ENCODE measurements around the gene LSR.
A peak's percentile ranks its signal among the peaks of the same experiment; 100 is the strongest.

Gene LSR, protein sequence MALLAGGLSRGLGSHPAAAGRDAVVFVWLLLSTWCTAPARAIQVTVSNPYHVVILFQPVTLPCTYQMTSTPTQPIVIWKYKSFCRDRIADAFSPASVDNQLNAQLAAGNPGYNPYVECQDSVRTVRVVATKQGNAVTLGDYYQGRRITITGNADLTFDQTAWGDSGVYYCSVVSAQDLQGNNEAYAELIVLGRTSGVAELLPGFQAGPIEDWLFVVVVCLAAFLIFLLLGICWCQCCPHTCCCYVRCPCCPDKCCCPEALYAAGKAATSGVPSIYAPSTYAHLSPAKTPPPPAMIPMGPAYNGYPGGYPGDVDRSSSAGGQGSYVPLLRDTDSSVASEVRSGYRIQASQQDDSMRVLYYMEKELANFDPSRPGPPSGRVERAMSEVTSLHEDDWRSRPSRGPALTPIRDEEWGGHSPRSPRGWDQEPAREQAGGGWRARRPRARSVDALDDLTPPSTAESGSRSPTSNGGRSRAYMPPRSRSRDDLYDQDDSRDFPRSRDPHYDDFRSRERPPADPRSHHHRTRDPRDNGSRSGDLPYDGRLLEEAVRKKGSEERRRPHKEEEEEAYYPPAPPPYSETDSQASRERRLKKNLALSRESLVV

DNA sequence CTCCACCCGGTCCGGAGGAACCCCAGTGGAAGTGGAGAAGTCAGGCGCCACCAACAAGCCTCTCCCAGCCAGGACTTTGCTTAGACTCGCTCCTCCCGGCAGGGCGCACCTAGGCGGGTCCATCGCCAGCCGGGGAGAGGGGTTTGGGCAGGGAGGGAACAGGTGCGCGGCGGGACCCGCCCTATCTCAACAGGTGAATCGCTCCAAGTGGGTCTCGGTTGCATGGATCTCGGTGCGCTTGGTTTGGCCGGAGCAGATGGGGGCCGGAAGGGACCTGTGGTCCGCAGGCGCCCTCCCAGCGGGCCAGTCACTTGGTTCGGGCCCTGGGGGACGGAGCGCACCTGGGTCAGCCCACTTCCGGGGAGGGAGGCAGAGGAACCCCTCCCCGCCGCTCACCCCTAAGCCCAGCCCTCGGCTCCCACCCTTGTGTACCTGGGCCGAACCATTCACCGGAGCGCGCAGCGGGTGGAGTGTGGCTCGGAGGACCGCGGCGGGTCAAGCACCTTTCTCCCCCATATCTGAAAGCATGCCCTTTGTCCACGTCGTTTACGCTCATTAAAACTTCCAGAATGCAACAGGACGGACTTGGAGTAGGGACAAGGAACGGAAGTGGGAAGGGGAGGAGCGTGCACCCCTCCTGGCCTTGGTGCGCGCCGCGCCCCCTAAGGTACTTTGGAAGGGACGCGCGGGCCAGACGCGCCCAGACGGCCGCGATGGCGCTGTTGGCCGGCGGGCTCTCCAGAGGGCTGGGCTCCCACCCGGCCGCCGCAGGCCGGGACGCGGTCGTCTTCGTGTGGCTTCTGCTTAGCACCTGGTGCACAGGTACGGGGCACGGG is at the start of gene LSR:
Gene LSR (plus strand): TSS at position 693 of the 836 bp plus-strand sequence. CDS start 21 bp downstream, at position 714.
- DNase-seq (ENCODE audit: low read depth) = no peak

DNA sequence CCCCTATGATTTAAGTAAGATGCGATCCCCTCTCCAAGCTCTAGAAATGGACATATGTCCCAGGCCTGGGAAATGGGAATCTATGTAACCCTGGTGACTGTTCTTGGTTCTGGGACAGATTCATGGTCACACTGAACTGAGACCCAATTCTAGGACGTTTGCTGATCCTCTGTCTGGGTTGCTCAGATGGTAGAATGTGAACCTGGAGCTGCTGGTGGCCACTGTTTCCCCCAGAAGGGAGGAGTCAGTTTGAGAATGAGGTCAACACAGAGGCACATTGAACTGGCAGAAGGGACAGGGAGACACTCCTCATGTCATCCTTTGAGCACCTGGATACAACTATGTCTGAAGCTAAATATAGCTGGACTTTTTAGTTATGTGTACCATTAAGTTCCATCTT is 49.3 kb upstream of the LSR start:
- DNase-seq (ENCODE audit: low read depth) = no peak

DNA sequence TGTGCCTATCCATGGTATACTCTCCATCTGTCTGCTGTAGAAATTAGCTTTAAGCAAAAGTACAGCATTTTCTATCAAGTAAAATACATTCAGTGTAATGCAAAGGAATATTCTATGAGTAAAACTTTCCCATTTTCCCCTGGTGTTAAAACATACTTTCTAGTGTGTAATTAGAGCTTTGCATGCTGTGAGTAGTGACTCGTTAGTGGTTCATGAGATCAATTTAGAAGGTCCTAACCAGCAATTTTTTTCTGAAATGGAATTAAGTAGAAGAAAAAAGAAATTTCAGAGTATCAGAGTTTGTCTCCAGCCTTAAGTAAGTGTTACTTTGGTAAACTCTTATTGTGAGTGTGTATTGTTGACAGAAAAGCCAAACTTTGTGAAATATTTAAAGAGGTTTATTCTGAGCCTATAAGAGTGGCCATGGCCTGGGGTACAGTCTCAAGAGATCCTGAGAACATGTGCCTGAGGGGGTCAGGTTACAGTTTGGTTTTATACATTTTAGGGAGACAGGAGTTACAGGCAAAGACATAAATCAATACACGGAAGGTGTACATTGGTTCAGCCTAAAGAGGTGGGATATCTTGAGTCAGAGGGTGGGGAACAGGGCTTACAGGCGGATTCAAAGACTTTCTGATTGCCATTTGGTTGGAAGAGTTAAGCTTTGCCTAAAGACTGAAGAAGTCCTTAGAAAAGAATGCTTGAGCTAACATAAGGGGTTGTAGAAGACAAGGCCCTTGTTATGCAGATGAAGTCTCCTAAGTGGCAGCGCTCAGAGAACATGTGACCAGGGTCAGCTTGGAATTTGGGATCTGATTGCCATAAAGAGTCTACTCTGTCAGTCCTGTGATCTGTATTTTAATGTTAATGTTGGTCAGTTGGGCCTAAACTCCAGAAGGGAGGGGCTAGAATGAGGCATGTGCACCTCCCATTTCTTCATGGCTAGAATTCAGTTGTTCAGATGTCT is 45.8 kb upstream of the LSR start:
- DNase-seq (ENCODE audit: low read depth) = no peak

DNA sequence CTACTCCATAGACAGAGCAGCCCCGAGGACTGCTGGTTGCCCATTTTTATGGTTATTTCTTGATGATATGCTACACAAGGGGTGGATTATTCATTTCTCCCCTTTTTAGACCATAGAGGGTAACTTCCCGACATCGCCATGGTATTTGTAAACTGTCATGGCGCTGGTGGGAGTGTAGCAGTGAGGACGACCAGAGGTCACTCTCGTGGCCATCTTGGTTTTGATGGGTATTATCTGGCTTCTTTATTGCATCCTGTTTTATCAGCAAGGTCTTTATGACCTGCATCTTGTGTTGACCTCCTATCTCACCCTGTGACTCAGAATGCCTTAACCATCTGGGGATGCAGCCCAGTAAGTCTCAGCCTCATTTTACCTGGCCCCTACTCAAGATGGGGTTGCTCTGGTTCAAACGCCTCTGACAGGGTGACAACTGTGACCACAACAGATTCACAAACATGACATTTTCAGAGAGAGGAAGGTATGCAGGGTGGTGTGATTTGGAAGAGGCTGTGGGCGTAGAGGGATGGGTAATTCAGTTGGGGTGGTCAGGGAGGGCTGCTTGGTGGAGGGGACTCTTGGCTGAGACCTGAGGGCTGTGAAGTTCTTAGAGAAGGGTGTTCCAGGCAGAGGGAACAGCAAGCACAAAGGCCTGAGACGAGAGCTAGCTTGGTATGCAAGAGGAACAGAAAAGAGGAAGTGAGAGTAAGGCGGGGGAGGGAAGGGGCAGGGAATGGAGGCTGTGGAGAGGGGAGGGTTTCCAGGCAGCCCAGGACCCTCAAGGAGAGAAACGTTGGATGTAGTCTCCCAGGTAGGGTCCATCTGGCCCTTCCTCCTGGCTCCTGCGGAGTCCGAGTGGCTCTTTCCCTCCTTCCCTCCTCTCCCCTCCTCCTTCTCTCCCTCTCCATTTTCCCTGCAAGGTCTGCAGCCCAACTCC is 43.7 kb upstream of the LSR start:
- no peak for DNase-seq (ENCODE audit: low read depth)

DNA sequence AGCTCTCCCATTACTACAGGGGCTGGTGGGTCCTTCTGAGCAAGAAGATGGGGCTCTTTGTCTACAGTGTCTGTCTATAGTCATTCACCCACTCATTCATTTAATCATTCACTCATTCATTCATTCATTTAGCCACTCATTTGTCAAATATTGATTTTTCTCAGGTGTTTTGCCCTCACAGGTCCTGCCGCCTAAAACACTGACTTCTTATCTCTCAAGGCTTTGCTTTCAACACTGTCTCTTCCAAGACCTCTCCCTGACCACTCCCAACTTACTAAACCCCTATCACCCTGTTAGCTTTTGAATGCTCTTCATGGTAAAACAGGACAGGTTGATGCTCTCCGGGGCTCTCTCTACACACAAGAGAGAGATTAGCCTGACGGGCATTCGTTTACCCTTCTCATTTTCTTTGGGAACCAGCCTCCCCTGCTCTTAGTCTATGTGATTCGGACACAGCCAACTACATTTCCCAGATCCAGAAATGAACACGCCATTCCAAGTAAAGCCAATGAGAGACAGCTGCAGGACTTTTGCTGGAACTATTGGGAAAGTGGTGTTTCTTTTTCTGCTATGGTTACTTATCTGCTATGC is 43.0 kb upstream of the LSR start:
- no peak for DNase-seq (ENCODE audit: low read depth)

DNA sequence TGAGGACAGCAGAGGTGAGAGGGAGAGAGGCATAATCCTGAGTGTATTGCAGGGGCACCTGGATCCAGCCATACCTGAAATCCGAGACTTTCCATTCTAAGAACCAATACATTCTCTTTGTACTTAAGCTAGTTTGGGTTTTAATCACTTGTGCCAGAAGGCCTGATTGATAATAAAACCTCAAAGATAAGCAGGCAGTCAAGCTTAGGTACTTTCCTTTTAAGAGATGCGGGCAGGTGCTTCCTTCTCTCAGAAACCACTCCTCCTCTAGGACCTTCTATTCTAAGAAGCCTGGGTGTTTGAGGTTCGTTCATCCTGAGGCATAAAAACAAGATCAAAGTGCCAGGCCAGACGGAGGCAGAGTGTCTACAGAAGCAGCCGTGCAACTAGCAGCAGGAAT is 42.4 kb upstream of the LSR start:
- DNase-seq (ENCODE audit: low read depth) = no peak

DNA sequence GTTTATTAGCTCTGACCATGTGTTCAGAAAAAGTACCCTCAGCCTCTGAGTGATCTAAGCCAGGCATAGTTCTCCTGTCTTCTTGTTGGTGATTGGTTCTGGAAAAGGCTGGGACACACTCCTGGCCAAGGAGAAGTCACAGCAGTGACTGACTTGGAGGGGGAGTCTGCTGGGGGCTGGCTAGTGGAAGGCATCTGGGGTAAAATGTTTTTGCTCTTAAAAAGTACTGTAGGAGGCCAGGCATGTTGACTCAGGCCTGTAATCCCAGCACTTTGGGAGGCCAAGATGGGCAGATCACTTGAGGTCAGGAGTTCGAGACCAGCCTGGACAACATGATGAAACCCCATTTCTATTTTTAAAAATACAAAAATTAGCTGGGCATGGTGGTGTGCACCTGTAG is 41.9 kb upstream of the LSR start:
- DNase-seq (ENCODE audit: low read depth) = no peak

DNA sequence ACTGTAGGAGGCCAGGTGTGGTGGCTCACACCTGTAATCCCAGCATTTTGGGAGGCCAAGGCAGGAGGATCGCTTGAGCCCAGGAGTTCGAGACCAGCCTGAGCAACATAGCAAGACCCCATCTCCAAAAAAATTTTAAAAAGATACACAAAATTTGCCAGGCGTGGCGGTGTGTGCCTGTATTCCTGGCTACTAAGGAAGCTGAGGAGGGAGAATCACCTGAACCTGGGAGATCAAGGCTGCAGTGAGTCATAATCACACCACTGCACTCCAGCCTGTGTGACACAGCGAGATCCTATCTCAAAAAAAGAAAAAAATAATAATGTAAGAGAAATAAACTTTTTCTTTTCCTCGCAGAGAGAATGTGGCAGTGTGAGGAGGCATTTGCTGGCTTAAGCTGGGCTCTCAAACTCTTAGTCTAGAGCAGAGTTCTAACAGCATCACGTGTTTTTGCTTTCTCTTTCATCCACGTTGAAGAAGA is 41.4 kb upstream of the LSR start:
- DNase-seq (ENCODE audit: low read depth) = no peak

DNA sequence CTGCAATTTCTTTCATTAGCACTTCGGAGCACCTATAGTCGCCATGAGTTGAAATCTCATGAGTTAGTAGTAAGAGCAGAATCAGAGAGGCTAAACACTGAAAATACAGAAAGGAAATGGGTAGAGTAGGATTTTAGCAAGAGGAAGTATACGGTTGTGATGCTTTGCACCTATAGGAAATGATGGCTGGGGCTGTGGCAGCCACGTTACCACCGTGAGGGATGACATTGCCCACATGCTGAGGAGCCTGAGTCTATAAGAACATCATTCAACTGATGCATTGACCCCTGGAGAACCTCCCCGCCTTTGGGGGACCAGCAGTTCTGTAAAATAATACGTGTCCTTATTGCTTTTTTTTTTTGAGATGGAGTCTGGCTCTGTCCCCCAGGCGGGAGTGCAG is 40.7 kb upstream of the LSR start:
- no peak for DNase-seq (ENCODE audit: low read depth)

DNA sequence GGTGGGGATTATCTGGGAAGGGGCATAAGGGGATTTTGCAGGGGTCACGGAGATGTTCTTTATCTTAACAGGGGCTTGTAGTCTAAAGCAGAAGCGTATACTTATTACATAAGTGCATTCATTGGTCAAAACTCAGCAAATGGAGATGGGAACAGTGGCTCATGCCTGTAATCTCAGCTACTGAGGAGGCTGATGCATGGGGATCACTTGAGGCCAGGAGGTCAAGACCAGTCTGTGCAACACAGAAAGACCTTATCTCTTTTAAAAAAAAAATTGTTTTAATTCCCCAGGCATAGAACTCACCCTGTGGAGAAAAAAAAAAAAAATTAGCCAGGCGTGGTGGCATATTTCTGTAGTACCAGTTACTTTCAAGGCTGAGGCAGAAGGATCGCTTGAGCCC is 39.2 kb upstream of the LSR start:
- no peak for DNase-seq (ENCODE audit: low read depth)

DNA sequence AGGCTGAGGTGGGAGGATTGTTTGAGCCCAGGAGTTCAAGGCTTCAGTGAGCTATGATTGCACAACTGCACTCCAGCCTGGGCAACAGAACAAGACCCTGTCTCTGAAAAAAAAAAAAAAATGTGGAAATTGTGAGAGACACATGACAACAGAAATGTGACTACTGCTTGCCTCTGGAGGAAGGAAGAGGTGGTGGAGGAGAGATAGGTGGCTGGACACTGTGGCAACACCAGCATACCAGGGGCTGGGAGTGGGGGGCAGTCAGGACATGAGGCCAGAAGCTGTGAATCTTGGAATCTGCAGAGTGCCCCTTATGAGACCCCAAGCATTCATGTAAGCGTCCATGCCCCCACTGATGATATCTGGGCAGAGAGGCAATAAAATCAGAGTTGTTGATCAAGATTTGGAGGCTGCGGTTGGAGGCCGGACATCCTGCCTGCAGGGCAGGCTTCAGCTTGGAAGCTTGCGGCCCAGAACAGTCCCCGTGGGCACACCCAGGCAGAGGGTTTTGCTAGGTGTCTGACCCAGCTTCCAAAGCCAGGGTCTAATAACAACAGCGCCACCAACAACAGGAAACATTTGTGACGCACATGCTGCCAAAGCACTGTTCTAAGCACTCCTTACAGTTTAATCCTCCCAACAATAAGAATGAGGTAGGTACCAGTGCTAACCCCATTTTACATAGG is 37.1 kb upstream of the LSR start:
- DNase-seq (ENCODE audit: low read depth) = peak; percentile 41

DNA sequence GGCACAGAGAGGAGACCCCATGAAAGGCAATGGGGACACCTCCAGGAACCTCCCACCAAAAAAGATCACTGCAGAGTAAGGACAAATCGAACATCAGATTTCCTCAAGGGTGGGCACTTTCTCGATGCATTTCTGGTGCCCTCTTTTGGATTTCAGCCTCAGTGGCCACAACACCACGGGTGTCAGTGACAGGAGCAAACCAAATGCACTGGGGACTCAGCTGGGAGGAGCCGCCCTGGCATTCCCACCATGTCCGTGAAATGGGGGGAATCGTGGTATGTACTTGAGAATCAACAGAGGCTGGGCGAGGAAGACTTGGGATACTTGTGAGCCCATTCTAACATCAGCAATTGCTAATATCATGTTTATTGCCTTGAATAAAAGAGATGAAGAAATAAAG is 36.6 kb upstream of the LSR start:
- no peak for DNase-seq (ENCODE audit: low read depth)

DNA sequence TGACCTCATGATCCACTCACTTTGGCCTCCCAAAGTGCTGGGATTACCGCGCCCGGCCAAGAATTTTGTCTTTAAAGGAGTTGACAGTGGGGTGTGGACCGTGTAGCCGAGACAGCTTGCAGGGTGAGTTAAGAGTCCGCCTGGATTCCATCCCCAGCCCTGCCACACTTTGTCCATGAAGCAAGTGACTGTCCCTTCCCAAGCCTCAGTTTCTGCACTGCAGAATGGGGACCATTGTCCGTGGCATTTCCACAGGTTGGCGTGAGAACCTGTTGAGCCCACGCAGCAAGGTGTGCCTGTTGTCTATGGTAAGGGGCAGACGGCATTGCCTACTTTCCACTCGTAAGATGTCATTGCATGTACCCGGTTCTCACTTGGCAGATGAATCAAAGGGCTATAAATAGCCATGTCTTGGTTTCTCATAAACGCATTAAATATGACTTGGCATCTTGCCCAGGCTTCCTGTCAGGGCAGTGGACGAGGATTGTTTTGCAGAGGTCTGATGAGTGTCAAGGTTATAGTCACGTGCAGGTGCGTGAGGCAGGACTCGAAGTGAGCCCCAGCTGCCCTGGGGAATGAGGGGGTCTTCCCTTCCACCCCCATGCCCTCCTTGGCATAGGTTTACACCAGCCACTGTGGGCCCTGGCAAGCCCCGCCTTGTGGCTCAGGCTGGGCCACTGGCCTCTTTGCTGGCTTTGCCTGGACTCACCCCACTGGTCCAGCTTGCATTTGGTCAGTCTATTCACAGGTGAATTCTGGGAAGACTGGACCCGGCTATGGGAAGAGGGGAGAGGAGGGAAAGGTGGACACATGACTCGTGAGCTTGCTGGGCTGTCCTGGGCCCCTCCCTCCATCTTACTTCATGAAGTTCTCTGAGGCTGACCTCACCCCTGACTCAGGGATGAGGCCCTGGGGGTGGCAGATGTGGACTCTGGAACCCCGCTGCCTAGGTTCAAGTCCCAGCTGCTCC is 34.9 kb upstream of the LSR start:
- DNase-seq (ENCODE audit: low read depth) = peak; percentile 44

DNA sequence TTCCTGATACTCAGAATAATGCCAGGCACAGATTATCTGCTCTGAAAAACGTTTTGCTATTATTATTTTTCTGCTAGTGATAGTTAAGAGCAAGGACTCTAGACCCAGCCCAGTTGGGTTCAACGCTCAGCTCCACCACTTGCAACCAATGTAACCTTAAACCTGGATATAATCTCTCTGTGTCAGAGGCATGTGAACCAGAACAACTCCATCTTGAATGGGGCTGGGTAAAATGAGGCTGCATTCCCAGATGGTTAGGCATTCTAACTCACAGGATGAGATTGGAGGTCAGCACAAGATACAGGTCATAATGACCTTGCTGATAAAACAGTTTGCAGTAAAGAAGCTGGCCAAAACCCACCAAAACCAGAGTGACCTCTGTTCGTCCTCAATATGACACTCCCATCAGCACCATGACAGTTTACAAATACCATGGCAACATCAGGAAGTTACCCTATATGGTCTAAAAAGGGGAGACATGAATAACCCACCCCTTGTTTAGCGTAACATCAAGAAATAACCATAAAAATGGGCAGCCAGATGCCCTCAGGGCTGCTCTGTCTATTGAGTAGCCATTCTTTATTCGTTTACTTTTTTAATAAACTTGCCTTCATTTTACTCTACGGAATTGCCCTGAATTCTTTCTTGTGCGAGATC is 33.9 kb upstream of the LSR start:
- no peak for DNase-seq (ENCODE audit: low read depth)

DNA sequence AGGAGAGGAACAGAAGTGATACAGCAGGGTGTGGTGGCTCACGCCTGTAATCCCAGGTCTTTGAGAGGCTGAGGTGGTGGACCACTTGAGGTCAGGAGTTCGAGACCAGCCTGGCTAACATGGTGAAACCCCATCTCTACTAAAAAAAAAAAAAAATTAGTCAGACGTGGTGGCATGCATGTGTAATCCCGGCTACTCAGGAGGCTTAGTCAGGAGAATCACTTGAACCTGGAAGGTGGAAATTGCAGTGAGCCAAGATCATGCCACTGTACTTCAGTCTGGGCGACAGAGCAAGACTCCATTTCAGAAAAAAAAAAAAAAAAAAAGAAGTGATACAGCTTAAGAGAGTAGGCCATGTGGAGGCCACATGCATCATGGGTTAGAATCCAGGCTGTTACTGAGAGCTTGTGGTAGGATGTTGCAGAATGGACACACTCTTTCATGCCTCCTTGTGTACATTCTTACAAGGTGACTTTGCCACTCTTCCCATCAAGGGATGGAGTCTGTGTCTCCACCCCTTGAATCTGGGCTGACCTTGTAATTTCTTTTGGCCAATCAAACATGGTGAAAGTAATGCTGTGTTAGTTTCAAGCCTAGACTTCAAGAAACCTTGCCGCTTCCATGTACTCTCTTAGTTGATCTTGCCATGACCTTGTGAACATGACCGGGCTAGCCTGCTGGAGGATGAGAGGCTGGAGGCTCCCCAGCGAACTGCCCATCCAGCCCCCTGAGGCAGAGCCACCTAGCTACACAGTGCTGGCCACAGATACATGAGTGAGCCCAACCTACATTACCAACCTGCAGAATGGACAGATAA is 32.6 kb upstream of the LSR start:
- no peak for DNase-seq (ENCODE audit: low read depth)

DNA sequence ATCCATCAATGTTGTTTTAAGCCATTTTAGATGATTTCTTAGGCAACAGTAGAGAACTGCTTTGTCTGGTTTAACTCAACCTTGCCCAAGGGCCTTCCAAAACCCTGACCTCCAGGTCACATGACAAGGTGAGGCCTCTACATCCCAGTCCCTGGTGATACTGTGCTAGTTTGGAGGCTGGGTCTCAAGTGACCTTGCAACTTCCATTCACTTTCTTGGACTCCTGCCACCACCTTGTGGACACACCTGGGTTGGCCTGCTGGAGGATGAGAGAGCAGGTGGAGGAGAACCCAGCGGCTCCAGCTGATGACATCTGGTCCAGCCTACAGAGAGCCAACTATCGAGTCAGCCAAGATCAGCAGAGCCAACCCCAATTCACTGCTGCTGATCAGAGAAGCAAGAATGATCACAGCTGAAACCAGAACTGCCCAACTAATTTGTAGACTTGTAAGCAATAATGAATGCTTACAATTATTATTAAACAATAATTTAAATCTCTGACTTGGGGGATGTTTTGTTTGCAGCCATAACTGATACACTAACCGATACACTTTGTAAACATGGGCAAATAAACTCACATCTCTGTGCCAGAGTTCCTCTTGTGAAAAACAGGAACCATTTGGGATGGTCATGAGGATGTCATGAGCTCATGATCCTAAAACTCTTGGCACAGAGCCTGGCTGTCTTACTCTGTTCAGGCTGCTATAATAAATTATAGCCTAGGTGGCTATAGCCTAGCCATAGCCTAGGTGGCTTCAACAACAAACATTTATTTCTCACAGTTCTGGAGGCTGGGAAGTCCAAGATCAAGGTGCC is 31.8 kb upstream of the LSR start:
- no peak for DNase-seq (ENCODE audit: low read depth)

Data from stimulated activated CD8-positive, alpha-beta memory T cell treated with anti-CD3 and anti-CD28 coated beads, Interleukin-4, amount 100 ng/mL, for 24 hours (primary cell).